ENCODE results near the gene AGBL1.

- TF ChIP-seq CTCF (IDR thresholded peaks at IDR 0.05; ENCODE audit: borderline replicate concordance, extremely low read depth, low read length, poor library complexity, severe bottlenecking) (no peak), EZH2 (IDR thresholded peaks at IDR 0.05; ENCODE audit: borderline replicate concordance, low read depth, low read length, severe bottlenecking) (no peak)
Observed at GRCh38 chr15:86796521-86796920, 716.9 kb downstream of the AGBL1 start.

Measured in DND-41 (cell line).